ENCODE data around the gene SHISA3.

DNA sequence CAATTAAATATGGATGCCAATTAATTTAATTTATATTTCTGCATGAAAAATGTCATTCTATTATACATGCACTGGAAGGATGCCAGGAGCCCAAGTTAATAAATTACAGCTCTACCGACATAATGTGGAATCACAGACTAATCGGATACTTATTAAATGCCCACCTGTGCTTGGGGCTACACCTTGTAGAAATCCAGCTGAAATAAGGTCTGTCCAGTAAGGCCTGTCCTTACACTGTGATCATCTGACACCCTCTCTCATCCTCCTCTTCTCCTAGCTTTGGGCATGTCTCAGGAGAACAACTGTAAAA, 6.0 kb upstream of the SHISA3 start:
- TF ChIP-seq, protein P1, sequence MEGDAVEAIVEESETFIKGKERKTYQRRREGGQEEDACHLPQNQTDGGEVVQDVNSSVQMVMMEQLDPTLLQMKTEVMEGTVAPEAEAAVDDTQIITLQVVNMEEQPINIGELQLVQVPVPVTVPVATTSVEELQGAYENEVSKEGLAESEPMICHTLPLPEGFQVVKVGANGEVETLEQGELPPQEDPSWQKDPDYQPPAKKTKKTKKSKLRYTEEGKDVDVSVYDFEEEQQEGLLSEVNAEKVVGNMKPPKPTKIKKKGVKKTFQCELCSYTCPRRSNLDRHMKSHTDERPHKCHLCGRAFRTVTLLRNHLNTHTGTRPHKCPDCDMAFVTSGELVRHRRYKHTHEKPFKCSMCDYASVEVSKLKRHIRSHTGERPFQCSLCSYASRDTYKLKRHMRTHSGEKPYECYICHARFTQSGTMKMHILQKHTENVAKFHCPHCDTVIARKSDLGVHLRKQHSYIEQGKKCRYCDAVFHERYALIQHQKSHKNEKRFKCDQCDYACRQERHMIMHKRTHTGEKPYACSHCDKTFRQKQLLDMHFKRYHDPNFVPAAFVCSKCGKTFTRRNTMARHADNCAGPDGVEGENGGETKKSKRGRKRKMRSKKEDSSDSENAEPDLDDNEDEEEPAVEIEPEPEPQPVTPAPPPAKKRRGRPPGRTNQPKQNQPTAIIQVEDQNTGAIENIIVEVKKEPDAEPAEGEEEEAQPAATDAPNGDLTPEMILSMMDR (conservative IDR thresholded peaks at IDR 0.05), result no peak
- no peak for TF ChIP-seq ZFX (IDR thresholded peaks at IDR 0.05)

Measured in C4-2B (cell line).